ENCODE results near the gene DHRS4. TPM values are rescaled to one million over a fixed set of nuclear protein-coding genes. Genes with fewer than 3 reads are reported as not detected.

Gene DHRS4
- total RNA-seq, 2 experiments from 2014 or later: 6.6 to 6.7 TPM

GRCh38 chr14:23929136-23929535, 24.4 kb upstream of the DHRS4 start:
- POLR2A ChIA-PET: no interaction called here
- TF ChIP-seq CTCF (IDR thresholded peaks at IDR 0.05): no peak
- no peak overlapping the region for H3K27ac ChIP-seq (ENCODE audit: low read depth in 1 of 2, low read length in 2 of 2)
- H3K27me3 Mint-ChIP-seq: peaks cover 6% of the 10 kb centered on the region
- no peaks in the 10 kb centered on the region for H3K36me3 ChIP-seq (ENCODE audit: insufficient read depth, low read length)
- intact Hi-C loops (cut with DNase I, micrococcal nuclease): loop anchor here (1.0 to 5.0 kb wide), 3 partner anchors 297 to 340 kb away; no protein-coding TSS in a partner anchor
- CTCF ChIA-PET: no interaction called here
- H3K36me3 Mint-ChIP-seq (ENCODE audit: low read depth): no peaks in the 10 kb centered on the region
- H3K4me1 ChIP-seq (ENCODE audit: insufficient read depth, low read length): peaks cover 4% of the 10 kb centered on the region
- no peaks in the 10 kb centered on the region for H3K4me1 Mint-ChIP-seq (ENCODE audit: low read depth)
- DNase-seq: no peak
- ATAC-seq (ENCODE audit: poor library complexity): no peak
- no peaks in the 10 kb centered on the region for H3K9me3 ChIP-seq (ENCODE audit: control insufficient read depth in 1 of 2, insufficient read depth in 1 of 2, low read length in 2 of 2)
- H3K4me3 Mint-ChIP-seq: no peak overlapping the region
- H3K9me3 Mint-ChIP-seq: no peaks in the 10 kb centered on the region
- no peak overlapping the region for H3K4me3 ChIP-seq (ENCODE audit: low read length)
- H3K27ac Mint-ChIP-seq: no peak overlapping the region
- peaks cover 0 to 6% of the 10 kb centered on the region in 2 experiments for H3K27me3 ChIP-seq (ENCODE audit: control insufficient read depth in 1 of 2, insufficient read depth in 2 of 2, low read length in 2 of 2)

DNA sequence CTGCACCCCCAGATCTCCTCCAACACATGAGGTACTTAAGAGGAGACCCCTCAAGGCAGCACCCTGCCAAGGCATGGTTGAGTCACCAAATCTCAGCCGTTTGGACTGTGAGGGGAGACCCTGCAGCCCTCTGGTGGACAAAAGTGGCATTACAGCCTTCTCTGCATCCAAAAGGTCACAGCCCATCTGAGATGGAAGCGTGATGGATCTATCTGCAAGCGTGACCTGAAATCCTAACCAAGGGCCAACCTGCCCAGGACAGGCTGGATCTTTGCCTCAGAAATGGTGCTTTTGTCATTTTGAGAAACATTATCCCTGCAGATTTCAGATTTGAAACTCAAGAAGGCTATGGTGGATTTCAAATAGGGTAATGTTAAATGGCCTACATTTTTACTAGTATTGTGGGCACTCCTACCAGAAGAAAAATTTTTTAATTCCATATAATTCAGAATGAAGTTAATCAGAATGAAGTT, 23.7 kb upstream of the DHRS4 start:
- H3K9me3 ChIP-seq (ENCODE audit: control insufficient read depth in 1 of 2, insufficient read depth in 1 of 2, low read length in 2 of 2): no peaks in the 10 kb centered on the region
- Mint-ChIP-seq H3K9me3 (no peaks in the 10 kb centered on the region), H3K4me1 (ENCODE audit: low read depth) (no peaks in the 10 kb centered on the region), H3K36me3 (ENCODE audit: low read depth) (no peaks in the 10 kb centered on the region), H3K4me3 (no peak overlapping the region), H3K27ac (no peak overlapping the region), H3K27me3 (peaks cover 6% of the 10 kb centered on the region)
- intact Hi-C loops (cut with DNase I, micrococcal nuclease): loop anchor here (1.0 to 5.0 kb wide), 3 partner anchors 298 to 341 kb away; no protein-coding TSS in a partner anchor
- peaks cover 4% of the 10 kb centered on the region for H3K4me1 ChIP-seq (ENCODE audit: insufficient read depth, low read length)
- CTCF ChIA-PET: interaction anchor here (0.8 kb wide), 2 partner anchors 34 to 341 kb away, joined by 3 to 6 read pairs; no protein-coding TSS in a partner anchor
- no peak overlapping the region for H3K27ac ChIP-seq (ENCODE audit: low read depth in 1 of 2, low read length in 2 of 2)
- H3K27me3 ChIP-seq (ENCODE audit: control insufficient read depth in 1 of 2, insufficient read depth in 2 of 2, low read length in 2 of 2): peaks cover 0 to 6% of the 10 kb centered on the region in 2 experiments
- DNase-seq (peak; percentile 65 to 92 (median 84)), ATAC-seq (ENCODE audit: poor library complexity) (peak; percentile 93)
- peak; percentile 95 for TF ChIP-seq CTCF (IDR thresholded peaks at IDR 0.05)
- POLR2A ChIA-PET: interaction anchor here (0.9 kb wide), 1 partner anchor 341 kb away, joined by 3 read pairs; no protein-coding TSS in a partner anchor
- no peaks in the 10 kb centered on the region for H3K36me3 ChIP-seq (ENCODE audit: insufficient read depth, low read length)
- H3K4me3 ChIP-seq (ENCODE audit: low read length): no peak overlapping the region

DNA sequence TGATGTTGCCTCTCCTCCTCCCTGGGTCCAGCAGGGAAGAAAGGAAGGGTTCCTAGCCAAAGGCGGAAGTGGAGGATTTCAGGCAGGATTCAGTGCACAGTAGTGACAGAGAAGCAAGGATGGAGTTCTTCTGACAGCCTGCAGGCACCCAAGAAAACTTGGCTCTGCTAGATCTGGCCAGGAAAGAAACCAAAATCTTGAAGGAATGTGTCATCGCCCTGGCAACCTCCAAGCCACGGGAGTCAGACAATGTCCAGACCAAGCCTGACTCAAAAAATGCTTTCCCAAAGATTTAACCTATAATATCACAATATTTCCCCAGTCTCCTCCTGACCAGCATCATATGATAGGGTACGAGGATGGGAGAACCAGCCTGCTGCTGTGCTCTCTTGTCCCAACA, 22.8 kb upstream of the DHRS4 start:
- peaks cover 4% of the 10 kb centered on the region for H3K4me1 ChIP-seq (ENCODE audit: insufficient read depth, low read length)
- ChIA-PET POLR2A (interaction anchor here (0.5 to 0.9 kb wide), 2 partner anchors 17 to 342 kb away, joined by 3 read pairs; no protein-coding TSS in a partner anchor), CTCF (interaction anchor here (0.8 to 1.6 kb wide), 3 partner anchors 35 to 342 kb away, joined by 3 to 6 read pairs (median 4); no protein-coding TSS in a partner anchor)
- no peaks in the 10 kb centered on the region for H3K4me1 Mint-ChIP-seq (ENCODE audit: low read depth)
- H3K36me3 Mint-ChIP-seq (ENCODE audit: low read depth): no peaks in the 10 kb centered on the region
- peaks cover 0 to 6% of the 10 kb centered on the region in 2 experiments for H3K27me3 ChIP-seq (ENCODE audit: control insufficient read depth in 1 of 2, insufficient read depth in 2 of 2, low read length in 2 of 2)
- TF ChIP-seq CTCF (IDR thresholded peaks at IDR 0.05): no peak
- H3K36me3 ChIP-seq (ENCODE audit: insufficient read depth, low read length): no peaks in the 10 kb centered on the region
- H3K27me3 Mint-ChIP-seq: peaks cover 6% of the 10 kb centered on the region
- H3K9me3 ChIP-seq (ENCODE audit: control insufficient read depth in 1 of 2, insufficient read depth in 1 of 2, low read length in 2 of 2): no peaks in the 10 kb centered on the region
- H3K27ac ChIP-seq (ENCODE audit: low read depth in 1 of 2, low read length in 2 of 2): no peak overlapping the region
- H3K4me3 ChIP-seq (ENCODE audit: low read length): no peak overlapping the region
- no peak for DNase-seq
- H3K4me3 Mint-ChIP-seq: no peak overlapping the region
- ATAC-seq (ENCODE audit: poor library complexity): no peak
- H3K27ac Mint-ChIP-seq: no peak overlapping the region
- H3K9me3 Mint-ChIP-seq: no peaks in the 10 kb centered on the region
- intact Hi-C loops (cut with DNase I, micrococcal nuclease): no loop called here

All from CD4-positive, alpha-beta T cell (primary cell).